ENCODE measurements around the gene CACNA2D3.

The CACNA2D3 gene

DNA sequence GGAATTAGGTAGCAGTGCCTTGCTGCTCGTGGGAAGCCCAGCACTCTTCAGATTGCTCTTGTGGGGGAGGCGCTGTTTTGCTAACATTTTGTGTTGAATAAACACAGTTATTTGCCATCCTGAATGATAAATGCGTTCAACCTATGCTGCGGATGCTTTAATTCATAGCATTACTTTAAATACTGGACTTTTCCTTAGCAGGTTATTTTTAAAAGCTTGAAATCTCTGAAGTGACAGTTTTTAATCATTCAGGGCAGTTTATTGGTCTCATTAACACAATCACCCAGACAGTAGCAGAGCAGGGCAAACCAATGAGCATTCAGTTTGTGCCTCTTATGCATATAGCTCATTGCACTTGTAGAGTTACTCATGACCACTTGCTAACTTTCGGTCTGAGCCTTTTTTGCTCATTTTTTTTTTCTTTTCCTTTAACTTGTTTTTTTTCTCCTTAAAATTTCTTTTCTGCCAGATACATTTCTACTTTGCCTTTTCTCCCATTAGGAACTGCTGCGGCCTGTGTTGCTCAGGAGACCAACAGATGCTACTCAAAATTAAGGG lies 5.2 kb downstream of the CACNA2D3 start:
- no peak for DNase-seq (ENCODE audit: low read depth, low spot score)

- DNase-seq (ENCODE audit: low read depth, low spot score), result no peak
These were observed 8.8 kb downstream of the CACNA2D3 start for GRCh38 chr3:54131026-54131605.

DNA sequence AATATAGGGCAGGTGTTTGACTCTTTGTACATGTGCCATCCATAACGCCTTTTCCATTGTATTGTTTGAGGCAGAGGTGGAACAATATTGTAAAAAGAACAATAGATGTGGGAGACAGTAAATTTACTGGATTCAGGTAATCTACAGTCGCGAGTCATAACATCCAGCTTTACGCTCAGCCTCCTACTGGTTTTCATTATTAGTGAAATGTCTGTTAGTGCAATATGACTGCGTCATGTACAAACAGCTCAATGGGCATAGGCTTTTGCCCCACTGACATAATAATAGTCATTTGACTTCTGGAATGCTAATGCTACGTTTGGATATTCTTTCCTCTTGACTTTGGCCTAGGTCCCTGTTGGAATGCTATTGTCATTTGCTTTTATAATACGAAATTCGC lies 9.5 kb downstream of the CACNA2D3 start:
- no peak for DNase-seq (ENCODE audit: low read depth, low spot score)

DNA sequence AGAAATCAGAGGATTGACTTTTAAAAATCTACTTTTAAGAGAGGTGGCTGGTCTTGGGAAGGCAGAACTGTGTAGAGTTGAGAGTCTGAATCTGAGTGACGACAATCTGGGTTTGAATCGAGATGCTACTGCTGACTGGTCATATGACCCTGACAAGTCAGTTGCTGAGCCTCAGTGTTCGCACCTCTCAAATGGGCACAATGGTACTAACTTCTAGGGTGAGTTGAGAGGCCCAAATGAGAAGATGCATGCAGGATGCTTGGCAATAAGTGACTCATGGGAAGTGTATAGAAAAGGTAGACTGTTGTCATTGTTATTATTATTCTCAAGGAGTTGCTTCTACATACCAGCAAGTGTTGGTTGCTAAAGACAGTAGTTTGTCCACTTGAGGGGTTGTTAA lies 10.3 kb downstream of the CACNA2D3 start:
- no peak for DNase-seq (ENCODE audit: low read depth, low spot score)

DNA sequence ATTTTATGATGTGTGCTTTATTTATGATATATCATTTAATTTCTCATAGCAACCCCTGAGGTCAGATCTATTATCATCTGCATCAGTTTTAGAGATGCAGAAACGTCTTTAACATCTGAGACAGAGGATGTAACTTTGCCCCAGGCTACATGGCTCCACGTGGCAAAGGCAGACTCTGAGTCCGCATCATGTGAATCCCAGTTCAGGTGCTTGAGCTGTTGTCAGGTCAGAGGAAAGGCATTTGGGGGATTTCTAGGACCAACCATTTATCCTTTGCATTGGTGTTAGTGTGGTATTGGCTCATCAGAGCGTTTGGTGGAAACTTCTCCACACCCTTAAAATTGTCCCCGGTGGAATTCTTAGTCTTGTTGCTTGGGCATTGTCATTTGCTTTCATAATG lies 10.8 kb downstream of the CACNA2D3 start:
- peak; percentile 30 for DNase-seq (ENCODE audit: low read depth, low spot score)

DNA sequence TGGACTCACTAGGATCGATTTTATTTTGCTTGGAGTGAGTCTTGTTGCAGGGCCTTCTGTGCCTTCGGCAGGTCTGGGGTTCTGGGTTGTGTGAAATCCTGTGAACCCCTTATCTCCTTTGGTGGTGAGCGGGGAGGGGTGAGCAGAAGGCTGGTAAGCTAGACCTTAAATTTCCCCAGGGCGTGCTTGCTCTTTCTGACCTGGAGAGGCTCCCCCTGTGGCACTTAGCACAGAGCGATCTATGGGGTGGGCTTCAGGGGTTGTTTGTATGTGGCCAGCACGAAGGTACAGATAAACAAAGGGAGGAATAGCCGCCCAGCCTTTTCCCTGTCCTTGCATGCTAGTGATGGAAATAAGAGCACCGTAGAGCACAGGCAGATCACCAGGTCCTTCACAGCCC lies 11.8 kb downstream of the CACNA2D3 start:
- no peak for DNase-seq (ENCODE audit: low read depth, low spot score)

- DNase-seq (ENCODE audit: low read depth, low spot score), result no peak
These were observed 12.4 kb downstream of the CACNA2D3 start for GRCh38 chr3:54134713-54135112.

GRCh38 chr3:54137311-54137710 lies 15.0 kb downstream of the CACNA2D3 start:
- no peak for DNase-seq (ENCODE audit: low read depth, low spot score)

DNA sequence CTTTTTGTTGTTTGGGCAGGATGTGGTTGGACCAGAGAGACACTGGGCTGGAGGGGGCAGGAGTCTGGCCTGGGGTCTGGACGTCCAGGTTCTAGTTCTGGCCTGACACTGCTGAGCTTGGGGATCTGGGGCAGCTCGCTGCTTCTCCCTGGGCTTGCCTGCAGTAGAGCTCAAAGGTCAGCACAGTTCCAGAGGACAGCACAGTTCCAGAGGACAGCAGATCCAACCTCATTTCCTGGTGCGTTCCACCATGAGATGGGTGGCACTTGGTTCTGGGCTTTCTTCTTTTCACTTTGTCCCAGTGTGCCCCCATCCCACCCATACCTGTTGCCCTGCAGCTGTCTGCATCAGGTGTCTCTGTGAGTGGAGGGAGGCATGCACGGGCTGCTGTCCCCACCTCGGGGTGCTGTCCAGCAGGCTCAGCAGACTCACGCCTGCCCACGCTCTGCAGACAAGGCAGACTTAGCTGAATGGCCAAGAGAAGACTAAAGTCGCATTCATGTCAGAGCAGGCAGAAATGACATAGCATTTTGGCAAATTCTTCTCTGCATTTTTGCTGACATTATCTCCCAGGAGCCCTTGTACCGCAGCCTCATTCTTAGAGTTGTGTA lies 16.7 kb downstream of the CACNA2D3 start:
- no peak for DNase-seq (ENCODE audit: low read depth, low spot score)

GRCh38 chr3:54139630-54140029 lies 17.3 kb downstream of the CACNA2D3 start:
- DNase-seq (ENCODE audit: low read depth, low spot score), result no peak

DNA sequence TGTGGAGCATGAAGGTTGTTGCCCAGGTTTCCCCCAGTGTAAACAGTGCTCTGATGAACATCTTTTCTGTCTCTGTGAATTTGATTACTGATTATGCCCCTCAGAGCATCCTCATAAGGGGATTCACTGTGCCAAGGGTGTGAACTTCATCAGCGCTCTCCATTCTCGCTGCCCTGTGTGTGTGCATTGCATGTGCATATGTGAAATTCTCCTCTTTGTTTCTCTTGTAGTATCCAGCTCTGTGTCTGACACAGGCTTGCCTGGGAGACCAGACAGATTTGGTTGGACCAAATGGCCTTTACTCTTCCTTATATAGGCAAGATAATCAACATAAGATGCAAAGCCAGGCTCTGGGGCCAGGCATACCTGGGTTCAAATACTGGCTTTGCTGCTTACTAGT lies 21.9 kb downstream of the CACNA2D3 start:
- no peak for DNase-seq (ENCODE audit: low read depth, low spot score)

- DNase-seq (ENCODE audit: low read depth, low spot score), result peak; percentile 82
These were observed 24.3 kb downstream of the CACNA2D3 start for GRCh38 chr3:54146506-54147239.

DNA sequence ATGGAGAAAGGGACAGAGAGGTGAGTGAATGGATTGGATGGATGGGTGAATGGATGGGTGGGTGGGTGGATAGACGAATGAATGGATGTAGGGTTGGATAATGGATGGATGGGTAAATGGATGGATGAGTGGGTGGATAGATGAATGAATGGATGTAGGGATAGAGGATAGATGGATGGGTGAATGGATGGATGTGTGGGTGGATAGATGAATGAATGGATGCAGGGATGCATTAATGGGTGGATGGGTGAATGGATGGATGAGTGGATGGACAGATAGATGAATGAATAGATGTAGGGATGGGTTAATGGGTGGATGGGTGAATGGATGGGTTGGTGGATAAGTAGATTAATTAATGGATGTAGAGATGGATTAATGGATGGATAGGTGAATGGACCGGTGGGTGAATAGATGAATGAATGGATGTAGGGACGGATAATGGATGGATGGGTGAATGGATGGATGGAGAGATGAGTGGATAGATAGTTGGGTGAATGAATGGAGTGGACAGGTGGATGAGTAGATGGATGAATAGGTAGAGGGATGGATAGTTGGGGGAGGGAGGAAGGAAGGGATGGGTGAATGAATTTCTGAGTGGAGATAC lies 28.6 kb downstream of the CACNA2D3 start:
- DNase-seq (ENCODE audit: low read depth, low spot score), result no peak

- DNase-seq (ENCODE audit: low read depth, low spot score), result no peak
These were observed 31.1 kb downstream of the CACNA2D3 start for GRCh38 chr3:54153477-54153876.

DNA sequence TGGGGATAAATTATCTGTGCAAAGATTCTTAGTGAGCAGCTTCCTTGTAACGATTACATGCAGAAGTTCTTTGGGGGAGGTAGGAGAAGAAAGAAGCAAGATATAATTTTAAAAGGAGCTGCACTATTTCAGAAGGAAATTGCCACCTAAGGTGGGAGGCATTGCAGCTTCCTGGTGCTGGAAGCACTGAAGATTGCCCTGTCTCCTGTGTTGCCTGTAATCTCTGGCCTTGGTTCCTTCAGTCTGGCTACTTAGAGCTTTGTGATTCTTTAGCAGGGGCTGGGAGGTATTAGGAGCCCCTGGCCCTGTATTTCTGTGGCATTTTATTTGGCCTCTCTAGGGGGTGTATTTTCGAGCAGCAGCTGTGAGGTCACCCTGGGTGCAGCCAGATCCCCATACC lies 35.5 kb downstream of the CACNA2D3 start:
- no peak for DNase-seq (ENCODE audit: low read depth, low spot score)

GRCh38 chr3:54159917-54160316 lies 37.6 kb downstream of the CACNA2D3 start:
- no peak for DNase-seq (ENCODE audit: low read depth, low spot score)

DNA sequence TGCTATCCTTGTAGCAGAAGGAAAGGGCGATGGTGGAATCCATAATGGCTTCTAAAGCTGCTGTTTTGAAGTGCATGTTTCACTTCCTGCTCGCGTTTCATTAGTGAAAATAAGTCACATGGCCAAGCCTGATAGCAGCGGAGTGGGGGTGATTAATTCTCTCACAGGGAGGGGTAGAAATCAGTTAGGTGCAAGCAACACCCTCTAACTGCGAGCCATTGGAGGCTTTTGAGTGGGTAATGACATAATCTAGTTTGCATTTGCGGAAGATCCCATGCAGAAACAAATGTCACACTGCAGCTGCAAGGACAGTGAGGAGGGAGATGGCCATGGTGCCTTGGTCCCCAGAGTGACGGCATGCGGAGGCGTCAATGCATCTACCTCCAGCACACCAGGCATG lies 41.1 kb downstream of the CACNA2D3 start:
- DNase-seq (ENCODE audit: low read depth, low spot score), result no peak

- DNase-seq (ENCODE audit: low read depth, low spot score), result no peak
These were observed 42.0 kb downstream of the CACNA2D3 start for GRCh38 chr3:54164192-54164975.

GRCh38 chr3:54165865-54166264 lies 43.5 kb downstream of the CACNA2D3 start:
- no peak for DNase-seq (ENCODE audit: low read depth, low spot score)

DNA sequence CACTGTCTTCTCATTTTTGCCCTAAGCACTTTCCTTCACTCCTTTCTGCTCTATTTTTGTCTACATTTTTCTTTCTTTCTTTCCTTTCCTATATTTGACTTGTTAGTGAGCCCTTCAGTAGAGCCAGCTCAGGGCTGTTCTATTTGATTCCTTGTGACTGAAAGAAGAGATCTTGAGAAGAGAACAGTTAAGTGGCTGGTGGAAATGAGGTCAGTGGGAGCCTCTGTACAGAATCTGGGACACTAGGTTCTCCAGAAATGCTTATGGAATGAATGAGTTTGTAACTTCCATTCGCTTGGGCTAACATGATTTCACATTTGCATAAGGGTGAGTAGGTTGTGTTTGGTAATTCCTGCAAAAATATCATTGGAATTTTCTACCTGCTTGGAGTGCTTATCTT lies 45.6 kb downstream of the CACNA2D3 start:
- DNase-seq (ENCODE audit: low read depth, low spot score), result no peak

- DNase-seq (ENCODE audit: low read depth, low spot score), result peak; percentile 23
These were observed 46.1 kb downstream of the CACNA2D3 start for GRCh38 chr3:54168451-54168850.

GRCh38 chr3:54169524-54169923 lies 47.2 kb downstream of the CACNA2D3 start:
- DNase-seq (ENCODE audit: low read depth, low spot score), result no peak
